Fibroblast of skin of back (primary cell): Measurements from ENCODE around the gene MAPRE2.

Experiments
- DNase-seq: peaks from one replicate; pipeline ENCODE4 v3.0.0-alpha.2; 2013

The MAPRE2 gene

GRCh38 chr18:35186291-35187034 is 145.2 kb downstream of the MAPRE2 start:
- no peak for DNase-seq

- DNase-seq: no peak
Observed at GRCh38 chr18:35189510-35189909, 148.3 kb downstream of the MAPRE2 start.

- DNase-seq: no peak
Observed at GRCh38 chr18:35190948-35191697, 149.9 kb downstream of the MAPRE2 start.

GRCh38 chr18:35191698-35192025 is 150.4 kb downstream of the MAPRE2 start:
- no peak for DNase-seq

- DNase-seq: no peak
Observed at GRCh38 chr18:35192415-35192814, 151.2 kb downstream of the MAPRE2 start.
